ENCODE results near the gene PSMF1. TPM values are rescaled to one million over a fixed set of nuclear protein-coding genes. Genes with fewer than 3 reads are reported as not detected.

PSMF1 gene
- total RNA-seq, 4 donors from 2014 or later: 11.5 to 91.6 (median 54.5) TPM

DNA sequence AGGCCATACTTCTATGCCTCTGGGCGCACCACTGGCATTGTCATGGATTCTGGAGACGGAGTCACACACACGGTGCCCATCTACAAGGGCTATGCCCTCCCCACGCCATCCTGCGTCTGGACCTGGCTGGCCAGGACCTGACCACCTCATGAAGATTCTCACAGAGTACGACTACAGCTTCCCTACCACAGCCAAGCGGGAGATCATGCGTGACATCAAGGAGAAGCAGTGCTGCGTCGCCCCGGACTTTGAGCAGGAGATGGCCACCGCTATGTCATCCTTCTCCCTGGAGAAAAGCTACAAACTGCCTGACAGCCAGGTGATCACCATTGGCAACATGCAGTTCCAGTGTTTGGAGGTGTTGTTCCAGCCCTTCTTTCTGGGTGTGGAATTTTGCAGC, 42.6 kb downstream of the PSMF1 start:
- Histone ChIP-seq H3K4me1 (no peaks in the 10 kb centered on the region), H3K36me3 (no peaks in the 10 kb centered on the region), H3K27ac (no peak overlapping the region), H3K27me3 (no peaks in the 10 kb centered on the region), H3K4me3 (no peak overlapping the region), H3K9me3 (no peaks in the 10 kb centered on the region)
- intact Hi-C loops (cut with DNase I; ENCODE audit: low total_unique reads): no loop called here
- TF ChIP-seq, protein P1, sequence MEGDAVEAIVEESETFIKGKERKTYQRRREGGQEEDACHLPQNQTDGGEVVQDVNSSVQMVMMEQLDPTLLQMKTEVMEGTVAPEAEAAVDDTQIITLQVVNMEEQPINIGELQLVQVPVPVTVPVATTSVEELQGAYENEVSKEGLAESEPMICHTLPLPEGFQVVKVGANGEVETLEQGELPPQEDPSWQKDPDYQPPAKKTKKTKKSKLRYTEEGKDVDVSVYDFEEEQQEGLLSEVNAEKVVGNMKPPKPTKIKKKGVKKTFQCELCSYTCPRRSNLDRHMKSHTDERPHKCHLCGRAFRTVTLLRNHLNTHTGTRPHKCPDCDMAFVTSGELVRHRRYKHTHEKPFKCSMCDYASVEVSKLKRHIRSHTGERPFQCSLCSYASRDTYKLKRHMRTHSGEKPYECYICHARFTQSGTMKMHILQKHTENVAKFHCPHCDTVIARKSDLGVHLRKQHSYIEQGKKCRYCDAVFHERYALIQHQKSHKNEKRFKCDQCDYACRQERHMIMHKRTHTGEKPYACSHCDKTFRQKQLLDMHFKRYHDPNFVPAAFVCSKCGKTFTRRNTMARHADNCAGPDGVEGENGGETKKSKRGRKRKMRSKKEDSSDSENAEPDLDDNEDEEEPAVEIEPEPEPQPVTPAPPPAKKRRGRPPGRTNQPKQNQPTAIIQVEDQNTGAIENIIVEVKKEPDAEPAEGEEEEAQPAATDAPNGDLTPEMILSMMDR (IDR thresholded peaks at IDR 0.05): no peak
- TF ChIP-seq POLR2A (IDR thresholded peaks at IDR 0.05): no peak
- DNase-seq: no peak

DNA sequence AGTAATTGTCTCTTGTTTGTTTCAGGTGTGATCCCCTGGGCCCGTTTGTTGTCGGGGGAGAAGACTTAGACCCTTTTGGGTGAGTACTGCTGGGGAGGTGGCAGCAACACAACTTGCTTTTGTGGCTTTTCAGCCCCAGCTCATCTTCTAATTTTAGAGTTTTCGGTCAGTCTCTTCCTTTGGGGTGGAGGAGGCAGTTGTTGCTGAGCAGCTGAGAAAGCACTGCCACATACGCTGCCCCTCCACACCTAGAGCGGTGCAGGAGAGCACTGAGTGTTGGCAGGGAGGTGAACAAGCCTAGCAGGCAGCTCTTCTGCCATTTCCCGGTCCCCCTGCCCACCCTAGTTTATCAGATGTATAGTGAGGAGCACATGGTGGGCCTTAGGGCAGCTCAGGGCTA, 44.7 kb downstream of the PSMF1 start:
- intact Hi-C loops (cut with DNase I; ENCODE audit: low total_unique reads): no loop called here
- H3K4me3 ChIP-seq: no peak overlapping the region
- TF ChIP-seq POLR2A (IDR thresholded peaks at IDR 0.05): no peak
- H3K36me3 ChIP-seq: no peaks in the 10 kb centered on the region
- no peaks in the 10 kb centered on the region for H3K9me3 ChIP-seq
- DNase-seq: no peak
- no peaks in the 10 kb centered on the region for H3K4me1 ChIP-seq
- H3K27ac ChIP-seq: no peak overlapping the region
- no peaks in the 10 kb centered on the region for H3K27me3 ChIP-seq

GRCh38 chr20:1163653-1164052, 45.3 kb downstream of the PSMF1 start:
- H3K36me3 ChIP-seq: no peaks in the 10 kb centered on the region
- H3K27me3 ChIP-seq: no peaks in the 10 kb centered on the region
- TF ChIP-seq, protein P1 (IDR thresholded peaks at IDR 0.05): no peak
- TF ChIP-seq POLR2A (IDR thresholded peaks at IDR 0.05): no peak
- no peak for DNase-seq
- intact Hi-C loops (cut with DNase I; ENCODE audit: low total_unique reads): no loop called here
- no peaks in the 10 kb centered on the region for H3K4me1 ChIP-seq
- H3K27ac ChIP-seq: no peak overlapping the region
- no peaks in the 10 kb centered on the region for H3K9me3 ChIP-seq
- H3K4me3 ChIP-seq: no peak overlapping the region

GRCh38 chr20:1164871-1165270, 46.5 kb downstream of the PSMF1 start:
- intact Hi-C loops (cut with DNase I; ENCODE audit: low total_unique reads): no loop called here
- TF ChIP-seq, protein P1 (IDR thresholded peaks at IDR 0.05): no peak
- TF ChIP-seq POLR2A (IDR thresholded peaks at IDR 0.05): no peak
- Histone ChIP-seq H3K27ac (no peak overlapping the region), H3K4me3 (no peak overlapping the region), H3K27me3 (no peaks in the 10 kb centered on the region), H3K4me1 (no peaks in the 10 kb centered on the region), H3K9me3 (no peaks in the 10 kb centered on the region), H3K36me3 (no peaks in the 10 kb centered on the region)
- DNase-seq: no peak

DNA sequence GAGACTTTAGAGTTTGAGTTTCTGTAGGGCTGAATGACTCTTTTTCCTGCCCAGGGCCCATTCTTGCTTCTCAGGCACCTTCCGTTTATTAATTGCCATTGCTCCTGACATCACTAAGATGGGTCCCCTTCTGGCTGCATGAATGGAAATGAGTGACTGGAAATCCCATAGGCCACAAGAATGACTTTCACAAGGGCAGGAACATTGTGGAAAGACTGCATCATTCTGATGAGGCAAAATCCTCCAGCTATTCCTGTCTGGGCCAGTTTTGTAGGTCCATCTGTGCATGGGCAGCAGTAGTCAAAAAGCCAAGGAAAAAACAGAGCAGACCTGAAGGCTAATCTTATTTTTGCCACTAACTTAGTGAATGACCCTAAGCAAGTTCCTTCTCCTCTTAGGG, 47.1 kb downstream of the PSMF1 start:
- Histone ChIP-seq H3K9me3 (no peaks in the 10 kb centered on the region), H3K27me3 (no peaks in the 10 kb centered on the region), H3K4me3 (no peak overlapping the region), H3K36me3 (no peaks in the 10 kb centered on the region), H3K4me1 (no peaks in the 10 kb centered on the region), H3K27ac (no peak overlapping the region)
- DNase-seq: no peak
- intact Hi-C loops (cut with DNase I; ENCODE audit: low total_unique reads): no loop called here
- no peak for TF ChIP-seq POLR2A (IDR thresholded peaks at IDR 0.05)
- TF ChIP-seq, protein P1 (IDR thresholded peaks at IDR 0.05): no peak

- no peak for TF ChIP-seq POLR2A (IDR thresholded peaks at IDR 0.05)
- TF ChIP-seq, protein P1 (IDR thresholded peaks at IDR 0.05): no peak
- Histone ChIP-seq H3K27me3 (no peaks in the 10 kb centered on the region), H3K9me3 (no peaks in the 10 kb centered on the region), H3K27ac (no peak overlapping the region), H3K36me3 (no peaks in the 10 kb centered on the region), H3K4me1 (no peaks in the 10 kb centered on the region), H3K4me3 (no peak overlapping the region)
- DNase-seq: no peak
- intact Hi-C loops (cut with DNase I; ENCODE audit: low total_unique reads): no loop called here
These were observed 47.5 kb downstream of the PSMF1 start for GRCh38 chr20:1165941-1166340.
